Measurements from ENCODE around the gene TEKTIP1. TPM values are rescaled to one million over a fixed set of nuclear protein-coding genes. Genes with fewer than 3 reads are reported as not detected.

TEKTIP1 gene
- total RNA-seq, 1 donor from 2014 or later, result not detected

GRCh38 chr19:3591876-3592613 is 53.1 kb downstream of the TEKTIP1 start:
- no peak for TF ChIP-seq CTCF (IDR thresholded peaks at IDR 0.05; ENCODE audit: insufficient read depth, low read length, severe bottlenecking)
- H3K4me3 ChIP-seq (ENCODE audit: low read depth, low read length), result no peak overlapping the region
- H3K36me3 ChIP-seq (ENCODE audit: control insufficient read depth, insufficient read depth, low read length), result no peaks in the 10 kb centered on the region
- peaks cover 1% of the 10 kb centered on the region for H3K27me3 ChIP-seq (ENCODE audit: control insufficient read depth, insufficient read depth, low read length)
- peak; percentile 83 for FAIRE-seq
- no peak for DNase-seq (ENCODE audit: low read depth)

- H3K4me3 ChIP-seq (ENCODE audit: low read depth, low read length), result no peak overlapping the region
- DNase-seq (ENCODE audit: low read depth) (no peak), FAIRE-seq (no peak)
- H3K27me3 ChIP-seq (ENCODE audit: control insufficient read depth, insufficient read depth, low read length), result peaks cover 1% of the 10 kb centered on the region
- no peak for TF ChIP-seq CTCF (IDR thresholded peaks at IDR 0.05; ENCODE audit: insufficient read depth, low read length, severe bottlenecking)
- H3K36me3 ChIP-seq (ENCODE audit: control insufficient read depth, insufficient read depth, low read length), result no peaks in the 10 kb centered on the region
These were observed 54.2 kb downstream of the TEKTIP1 start for GRCh38 chr19:3593156-3593555.

Other genes with a start within 250 kb of the TEKTIP1 start
- 17.6 and 22.0 TPM in 2 replicates for gene NFIC, start 172.6 kb upstream of the TEKTIP1 start, total RNA-seq
- gene SMIM24, start 58.6 kb upstream of the TEKTIP1 start, total RNA-seq, result not detected in 2 replicates
- not detected in 2 replicates for gene SMIM44, start 55.7 kb upstream of the TEKTIP1 start, total RNA-seq
- 17.1 and 20.1 TPM in 2 replicates for gene DOHH, start 38.5 kb upstream of the TEKTIP1 start, total RNA-seq
- gene FZR1, start 32.9 kb upstream of the TEKTIP1 start, total RNA-seq, result 22.7 and 25.5 TPM in 2 replicates
- 46.3 and 59.1 TPM in 2 replicates for gene MFSD12, start 18.4 kb downstream of the TEKTIP1 start, total RNA-seq
- 37.4 and 48.3 TPM in 2 replicates for gene HMG20B, start 33.8 kb downstream of the TEKTIP1 start, total RNA-seq
- not detected in 2 replicates for gene GIPC3, start 46.3 kb downstream of the TEKTIP1 start, total RNA-seq
- not detected in 2 replicates for gene TBXA2R, start 67.7 kb downstream of the TEKTIP1 start, total RNA-seq
- gene CACTIN, start 87.6 kb downstream of the TEKTIP1 start, total RNA-seq, result 30.2 and 30.3 TPM in 2 replicates
- 6.3 and 6.9 TPM in 2 replicates for gene PIP5K1C, start 161.3 kb downstream of the TEKTIP1 start, total RNA-seq
- gene TJP3, start 169.2 kb downstream of the TEKTIP1 start, total RNA-seq, result 2.1 and 5.0 TPM in 2 replicates
- 11.3 and 17.8 TPM in 2 replicates for gene APBA3, start 222.5 kb downstream of the TEKTIP1 start, total RNA-seq
- 84.8 and 87.3 TPM in 2 replicates for gene MRPL54, start 223.5 kb downstream of the TEKTIP1 start, total RNA-seq
- gene RAX2, start 233.1 kb downstream of the TEKTIP1 start, total RNA-seq, result not detected in 2 replicates
- gene MATK, start 247.2 kb downstream of the TEKTIP1 start, total RNA-seq, result not detected in 2 replicates

All from bronchial epithelial cell (primary cell).